Liver (tissue), 3 donors: Measurements from ENCODE around the gene TAGLN2.

Experiments
- EGR1 ChIP-seq, 2 donors: IDR thresholded peaks; 2 replicates each; pipeline ENCODE4 v1.6.1; 2016 to 2018; ENCODE audit warnings: antibody characterized with exemption in 2 of 2, low read depth in 2 of 2
- GABPA ChIP-seq, 2 donors: IDR thresholded peaks in 1 of 2; conservative IDR thresholded peaks in 1 of 2; 2 replicates each; pipeline ENCODE4 v1.6.1; 2016; ENCODE audit warnings: antibody characterized with exemption in 2 of 2, mild to moderate bottlenecking in 1 of 2, moderate library complexity in 1 of 2
- HNF4G ChIP-seq: IDR thresholded peaks from 2 replicates; pipeline ENCODE4 v1.6.1; 2016; ENCODE audit warnings: antibody characterized with exemption
- JUND ChIP-seq, 2 donors: IDR thresholded peaks; 2 replicates each; pipeline ENCODE4 v1.6.1; 2016; ENCODE audit warnings: antibody characterized with exemption in 2 of 2
- RAD21 ChIP-seq, 2 donors: IDR thresholded peaks; 2 replicates each; pipeline ENCODE4 v1.6.1; 2016; ENCODE audit warnings: antibody characterized with exemption in 2 of 2, mild to moderate bottlenecking in 2 of 2
- RXRA ChIP-seq, 2 donors: IDR thresholded peaks; 2 replicates each; pipeline ENCODE4 v1.6.1; 2017 to 2018; ENCODE audit warnings: antibody characterized with exemption in 2 of 2, mild to moderate bottlenecking in 1 of 2
- SP1 ChIP-seq: IDR thresholded peaks from 2 replicates; pipeline ENCODE4 v1.6.1; 2018; ENCODE audit warnings: antibody characterized with exemption, mild to moderate bottlenecking
- TAF1 ChIP-seq: conservative IDR thresholded peaks from 2 replicates; pipeline ENCODE4 v1.6.1; 2016; ENCODE audit warnings: antibody characterized with exemption, mild to moderate bottlenecking
- TF ChIP-seq, protein P1 (sequence below): IDR thresholded peaks from 2 replicates; pipeline ENCODE4 v1.6.1; 2016; ENCODE audit warnings: antibody characterized with exemption
- TF ChIP-seq, protein P2 (sequence below): fragments of 150-350 bp; IDR thresholded peaks from 2 replicates; pipeline ENCODE4 v1.5.1; 2017; ENCODE audit warnings: improper control_type of control experiment, low read depth, low read length; ENCODE audit not compliant: missing input control
- TF ChIP-seq, protein P3 (sequence below): IDR thresholded peaks from 2 replicates; pipeline ENCODE4 v1.6.1; 2016; ENCODE audit warnings: antibody characterized with exemption, mild to moderate bottlenecking
- TF ChIP-seq, protein P4 (sequence below): IDR thresholded peaks from 2 replicates; pipeline ENCODE4 v1.6.1; 2016; ENCODE audit warnings: antibody characterized with exemption
- TF ChIP-seq, protein P5 (sequence below): IDR thresholded peaks from 2 replicates; pipeline ENCODE4 v1.6.1; 2016; ENCODE audit warnings: antibody characterized with exemption
- donor health status: healthy.
- donor health status: healthy.

DNA sequence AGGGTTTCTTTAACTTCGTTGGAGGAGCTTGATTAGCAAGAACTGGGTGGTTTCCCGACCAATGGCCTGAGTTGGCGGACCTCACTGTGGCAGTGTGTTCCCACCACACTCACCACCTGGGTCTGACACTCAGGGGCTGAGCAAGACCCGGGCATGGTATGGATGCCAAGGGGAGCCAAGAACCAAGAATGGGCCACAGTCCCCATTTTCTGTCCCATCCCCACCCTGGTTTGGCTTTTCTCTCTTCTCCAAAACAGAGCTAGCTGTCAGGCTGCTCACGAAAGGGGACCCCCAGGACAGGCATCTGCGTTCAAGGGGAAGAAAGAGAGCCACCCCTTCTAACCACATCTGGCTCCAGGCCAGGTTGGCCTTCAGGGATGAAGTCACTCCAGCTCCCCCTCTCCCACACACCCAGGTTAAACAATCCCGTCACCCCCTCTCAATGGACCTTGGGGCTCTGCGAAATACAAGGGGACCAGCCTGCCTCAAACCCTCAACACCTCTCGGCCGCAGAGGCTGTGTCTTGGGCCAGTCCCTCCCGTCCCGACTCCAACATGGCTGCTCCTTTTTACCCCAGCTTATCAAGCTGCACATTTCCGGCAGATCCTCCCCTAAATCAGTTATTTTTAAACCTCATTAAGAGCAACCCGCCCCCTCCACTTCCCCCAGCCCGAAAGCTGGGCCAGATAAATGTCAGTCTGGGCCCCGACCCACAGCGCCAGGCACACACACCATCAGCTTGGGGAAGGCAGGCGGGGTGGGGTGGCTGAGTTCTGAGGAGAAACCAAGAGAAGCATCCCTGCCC is 3.4 kb downstream of the TAGLN2 start:
- TF ChIP-seq, protein P1, sequence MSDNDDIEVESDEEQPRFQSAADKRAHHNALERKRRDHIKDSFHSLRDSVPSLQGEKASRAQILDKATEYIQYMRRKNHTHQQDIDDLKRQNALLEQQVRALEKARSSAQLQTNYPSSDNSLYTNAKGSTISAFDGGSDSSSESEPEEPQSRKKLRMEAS: no peak
- TF ChIP-seq, protein P2, sequence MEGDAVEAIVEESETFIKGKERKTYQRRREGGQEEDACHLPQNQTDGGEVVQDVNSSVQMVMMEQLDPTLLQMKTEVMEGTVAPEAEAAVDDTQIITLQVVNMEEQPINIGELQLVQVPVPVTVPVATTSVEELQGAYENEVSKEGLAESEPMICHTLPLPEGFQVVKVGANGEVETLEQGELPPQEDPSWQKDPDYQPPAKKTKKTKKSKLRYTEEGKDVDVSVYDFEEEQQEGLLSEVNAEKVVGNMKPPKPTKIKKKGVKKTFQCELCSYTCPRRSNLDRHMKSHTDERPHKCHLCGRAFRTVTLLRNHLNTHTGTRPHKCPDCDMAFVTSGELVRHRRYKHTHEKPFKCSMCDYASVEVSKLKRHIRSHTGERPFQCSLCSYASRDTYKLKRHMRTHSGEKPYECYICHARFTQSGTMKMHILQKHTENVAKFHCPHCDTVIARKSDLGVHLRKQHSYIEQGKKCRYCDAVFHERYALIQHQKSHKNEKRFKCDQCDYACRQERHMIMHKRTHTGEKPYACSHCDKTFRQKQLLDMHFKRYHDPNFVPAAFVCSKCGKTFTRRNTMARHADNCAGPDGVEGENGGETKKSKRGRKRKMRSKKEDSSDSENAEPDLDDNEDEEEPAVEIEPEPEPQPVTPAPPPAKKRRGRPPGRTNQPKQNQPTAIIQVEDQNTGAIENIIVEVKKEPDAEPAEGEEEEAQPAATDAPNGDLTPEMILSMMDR: no peak
- TF ChIP-seq JUND (IDR thresholded peaks at IDR 0.05): no peak
- no peak for TF ChIP-seq TAF1
- TF ChIP-seq, protein P3, sequence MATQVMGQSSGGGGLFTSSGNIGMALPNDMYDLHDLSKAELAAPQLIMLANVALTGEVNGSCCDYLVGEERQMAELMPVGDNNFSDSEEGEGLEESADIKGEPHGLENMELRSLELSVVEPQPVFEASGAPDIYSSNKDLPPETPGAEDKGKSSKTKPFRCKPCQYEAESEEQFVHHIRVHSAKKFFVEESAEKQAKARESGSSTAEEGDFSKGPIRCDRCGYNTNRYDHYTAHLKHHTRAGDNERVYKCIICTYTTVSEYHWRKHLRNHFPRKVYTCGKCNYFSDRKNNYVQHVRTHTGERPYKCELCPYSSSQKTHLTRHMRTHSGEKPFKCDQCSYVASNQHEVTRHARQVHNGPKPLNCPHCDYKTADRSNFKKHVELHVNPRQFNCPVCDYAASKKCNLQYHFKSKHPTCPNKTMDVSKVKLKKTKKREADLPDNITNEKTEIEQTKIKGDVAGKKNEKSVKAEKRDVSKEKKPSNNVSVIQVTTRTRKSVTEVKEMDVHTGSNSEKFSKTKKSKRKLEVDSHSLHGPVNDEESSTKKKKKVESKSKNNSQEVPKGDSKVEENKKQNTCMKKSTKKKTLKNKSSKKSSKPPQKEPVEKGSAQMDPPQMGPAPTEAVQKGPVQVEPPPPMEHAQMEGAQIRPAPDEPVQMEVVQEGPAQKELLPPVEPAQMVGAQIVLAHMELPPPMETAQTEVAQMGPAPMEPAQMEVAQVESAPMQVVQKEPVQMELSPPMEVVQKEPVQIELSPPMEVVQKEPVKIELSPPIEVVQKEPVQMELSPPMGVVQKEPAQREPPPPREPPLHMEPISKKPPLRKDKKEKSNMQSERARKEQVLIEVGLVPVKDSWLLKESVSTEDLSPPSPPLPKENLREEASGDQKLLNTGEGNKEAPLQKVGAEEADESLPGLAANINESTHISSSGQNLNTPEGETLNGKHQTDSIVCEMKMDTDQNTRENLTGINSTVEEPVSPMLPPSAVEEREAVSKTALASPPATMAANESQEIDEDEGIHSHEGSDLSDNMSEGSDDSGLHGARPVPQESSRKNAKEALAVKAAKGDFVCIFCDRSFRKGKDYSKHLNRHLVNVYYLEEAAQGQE: no peak
- no peak for TF ChIP-seq HNF4G
- TF ChIP-seq, protein P4, sequence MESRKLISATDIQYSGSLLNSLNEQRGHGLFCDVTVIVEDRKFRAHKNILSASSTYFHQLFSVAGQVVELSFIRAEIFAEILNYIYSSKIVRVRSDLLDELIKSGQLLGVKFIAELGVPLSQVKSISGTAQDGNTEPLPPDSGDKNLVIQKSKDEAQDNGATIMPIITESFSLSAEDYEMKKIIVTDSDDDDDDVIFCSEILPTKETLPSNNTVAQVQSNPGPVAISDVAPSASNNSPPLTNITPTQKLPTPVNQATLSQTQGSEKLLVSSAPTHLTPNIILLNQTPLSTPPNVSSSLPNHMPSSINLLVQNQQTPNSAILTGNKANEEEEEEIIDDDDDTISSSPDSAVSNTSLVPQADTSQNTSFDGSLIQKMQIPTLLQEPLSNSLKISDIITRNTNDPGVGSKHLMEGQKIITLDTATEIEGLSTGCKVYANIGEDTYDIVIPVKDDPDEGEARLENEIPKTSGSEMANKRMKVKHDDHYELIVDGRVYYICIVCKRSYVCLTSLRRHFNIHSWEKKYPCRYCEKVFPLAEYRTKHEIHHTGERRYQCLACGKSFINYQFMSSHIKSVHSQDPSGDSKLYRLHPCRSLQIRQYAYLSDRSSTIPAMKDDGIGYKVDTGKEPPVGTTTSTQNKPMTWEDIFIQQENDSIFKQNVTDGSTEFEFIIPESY: no peak
- TF ChIP-seq RAD21 (IDR thresholded peaks at IDR 0.05): no peak
- no peak for TF ChIP-seq RXRA (IDR thresholded peaks at IDR 0.05)
- TF ChIP-seq, protein P5, sequence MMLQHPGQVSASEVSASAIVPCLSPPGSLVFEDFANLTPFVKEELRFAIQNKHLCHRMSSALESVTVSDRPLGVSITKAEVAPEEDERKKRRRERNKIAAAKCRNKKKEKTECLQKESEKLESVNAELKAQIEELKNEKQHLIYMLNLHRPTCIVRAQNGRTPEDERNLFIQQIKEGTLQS: no peak
- no peak for TF ChIP-seq GABPA (IDR thresholded peaks at IDR 0.05 in 1 of 2, conservative IDR thresholded peaks at IDR 0.05 in 1 of 2)
- no peak for TF ChIP-seq EGR1 (IDR thresholded peaks at IDR 0.05; ENCODE audit: low read depth in 2 of 2)
- TF ChIP-seq SP1: no peak
